ENCODE measurements around the gene SREBF2.
A peak's percentile ranks its signal among the peaks of the same experiment; 100 is the strongest.

The SREBF2 gene

DNA sequence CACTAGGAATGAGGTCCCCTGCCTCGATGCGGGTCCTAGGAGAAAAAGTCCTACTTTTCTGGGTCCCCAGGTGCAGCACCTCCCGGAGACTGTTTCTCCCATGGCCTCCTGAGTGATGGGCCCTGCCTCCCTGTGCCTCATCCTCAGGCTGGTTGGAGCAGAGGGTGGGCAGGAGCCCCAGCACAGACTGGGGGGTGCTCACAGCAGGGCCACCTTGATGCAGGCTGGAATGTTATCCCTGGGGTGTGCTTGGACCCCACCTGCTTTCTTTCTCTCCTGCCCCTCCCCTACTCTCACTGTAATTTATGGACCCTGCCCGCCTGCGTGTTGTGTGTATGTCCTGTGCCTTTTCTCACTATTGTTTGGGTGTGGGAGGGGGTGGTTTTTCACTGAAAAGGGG is 73.9 kb downstream of the SREBF2 start:
- H3K27ac ChIP-seq (ENCODE audit: low read length) = no peak overlapping the region
- H3K4me1 ChIP-seq (ENCODE audit: low read length) = no peaks in the 10 kb centered on the region
- H3K9ac ChIP-seq (ENCODE audit: low read length) = no peak overlapping the region
- no peak overlapping the region for H3K4me2 ChIP-seq (ENCODE audit: low read length)
- no peak overlapping the region for H2AFZ ChIP-seq (ENCODE audit: low read depth, low read length)
- H3K9me3 ChIP-seq (ENCODE audit: insufficient read depth, low read length) = no peaks in the 10 kb centered on the region
- H3K27me3 ChIP-seq (ENCODE audit: low read depth, low read length) = no peaks in the 10 kb centered on the region
- no peak overlapping the region for H3K4me3 ChIP-seq (ENCODE audit: low read length)
- H3K79me2 ChIP-seq (ENCODE audit: low read length) = no peaks in the 10 kb centered on the region
- peaks cover 17% of the 10 kb centered on the region for H4K20me1 ChIP-seq (ENCODE audit: insufficient read depth, low read length)
- TF ChIP-seq EZH2phosphoT487 (IDR thresholded peaks at IDR 0.05; ENCODE audit: low read depth) = no peak
- TF ChIP-seq, protein P1, sequence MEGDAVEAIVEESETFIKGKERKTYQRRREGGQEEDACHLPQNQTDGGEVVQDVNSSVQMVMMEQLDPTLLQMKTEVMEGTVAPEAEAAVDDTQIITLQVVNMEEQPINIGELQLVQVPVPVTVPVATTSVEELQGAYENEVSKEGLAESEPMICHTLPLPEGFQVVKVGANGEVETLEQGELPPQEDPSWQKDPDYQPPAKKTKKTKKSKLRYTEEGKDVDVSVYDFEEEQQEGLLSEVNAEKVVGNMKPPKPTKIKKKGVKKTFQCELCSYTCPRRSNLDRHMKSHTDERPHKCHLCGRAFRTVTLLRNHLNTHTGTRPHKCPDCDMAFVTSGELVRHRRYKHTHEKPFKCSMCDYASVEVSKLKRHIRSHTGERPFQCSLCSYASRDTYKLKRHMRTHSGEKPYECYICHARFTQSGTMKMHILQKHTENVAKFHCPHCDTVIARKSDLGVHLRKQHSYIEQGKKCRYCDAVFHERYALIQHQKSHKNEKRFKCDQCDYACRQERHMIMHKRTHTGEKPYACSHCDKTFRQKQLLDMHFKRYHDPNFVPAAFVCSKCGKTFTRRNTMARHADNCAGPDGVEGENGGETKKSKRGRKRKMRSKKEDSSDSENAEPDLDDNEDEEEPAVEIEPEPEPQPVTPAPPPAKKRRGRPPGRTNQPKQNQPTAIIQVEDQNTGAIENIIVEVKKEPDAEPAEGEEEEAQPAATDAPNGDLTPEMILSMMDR (IDR thresholded peaks at IDR 0.05; ENCODE audit: low read depth, low read length) = no peak
- H3K36me3 ChIP-seq (replicated peaks; ENCODE audit: low read depth, low read length) = peaks cover 58% of the 10 kb centered on the region

DNA sequence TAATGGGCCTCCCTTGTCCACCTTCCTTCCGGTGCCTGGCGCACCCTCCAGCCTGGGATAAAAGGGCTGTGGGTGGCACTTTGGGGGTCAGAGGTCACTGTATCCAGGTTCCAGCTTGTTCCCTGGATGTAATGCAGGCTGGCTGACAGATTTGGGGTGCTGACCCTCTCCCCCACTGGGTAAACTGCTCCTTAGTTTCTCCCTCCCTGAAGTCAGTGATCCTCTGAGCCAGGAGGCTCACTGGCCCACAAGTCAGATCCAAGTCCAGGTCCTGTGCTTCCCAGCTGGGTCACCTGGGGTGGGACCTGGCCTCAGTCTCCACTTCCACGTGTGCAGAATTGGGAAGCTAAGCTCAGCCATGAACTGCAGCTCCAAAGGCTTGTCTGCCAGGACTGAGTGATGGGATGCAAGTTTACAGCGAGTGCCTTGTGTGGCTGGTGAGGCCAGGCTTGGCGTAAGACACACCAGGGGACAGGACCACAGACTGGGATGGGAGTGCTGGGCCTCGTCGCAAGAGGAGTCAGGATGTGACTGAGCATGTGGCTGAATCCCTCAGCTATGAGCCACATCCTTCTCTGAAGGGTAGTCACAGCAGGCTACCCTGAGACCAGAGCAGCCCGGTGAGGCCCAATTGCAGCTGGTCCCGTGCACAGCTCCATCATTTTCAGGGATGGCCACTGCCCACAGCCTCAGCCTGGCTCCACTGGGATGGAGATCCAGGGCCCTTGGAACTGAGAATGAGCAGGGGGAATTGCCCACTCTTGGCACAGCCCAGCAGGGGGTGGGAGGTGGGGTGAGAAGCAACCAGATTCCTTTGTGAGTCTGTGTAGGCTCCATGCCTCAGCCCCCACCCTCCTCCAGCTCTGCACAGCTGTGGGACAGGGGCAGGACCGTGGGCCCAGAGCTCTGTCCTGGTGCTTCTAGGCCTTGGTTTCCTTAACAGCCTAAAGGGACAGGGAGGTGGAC is 74.8 kb downstream of the SREBF2 start:
- no peak overlapping the region for H3K27ac ChIP-seq (ENCODE audit: low read length)
- H3K79me2 ChIP-seq (ENCODE audit: low read length) = no peaks in the 10 kb centered on the region
- H3K27me3 ChIP-seq (ENCODE audit: low read depth, low read length) = no peaks in the 10 kb centered on the region
- H3K9me3 ChIP-seq (ENCODE audit: insufficient read depth, low read length) = no peaks in the 10 kb centered on the region
- peaks cover 49% of the 10 kb centered on the region for H3K36me3 ChIP-seq (replicated peaks; ENCODE audit: low read depth, low read length)
- no peak overlapping the region for H2AFZ ChIP-seq (ENCODE audit: low read depth, low read length)
- peaks cover 17% of the 10 kb centered on the region for H4K20me1 ChIP-seq (ENCODE audit: insufficient read depth, low read length)
- no peaks in the 10 kb centered on the region for H3K4me1 ChIP-seq (ENCODE audit: low read length)
- no peak overlapping the region for H3K4me2 ChIP-seq (ENCODE audit: low read length)
- no peak overlapping the region for H3K9ac ChIP-seq (ENCODE audit: low read length)
- TF ChIP-seq EZH2phosphoT487 (IDR thresholded peaks at IDR 0.05; ENCODE audit: low read depth) = no peak
- TF ChIP-seq, protein P1 (IDR thresholded peaks at IDR 0.05; ENCODE audit: low read depth, low read length) = no peak
- no peak overlapping the region for H3K4me3 ChIP-seq (ENCODE audit: low read length)

DNA sequence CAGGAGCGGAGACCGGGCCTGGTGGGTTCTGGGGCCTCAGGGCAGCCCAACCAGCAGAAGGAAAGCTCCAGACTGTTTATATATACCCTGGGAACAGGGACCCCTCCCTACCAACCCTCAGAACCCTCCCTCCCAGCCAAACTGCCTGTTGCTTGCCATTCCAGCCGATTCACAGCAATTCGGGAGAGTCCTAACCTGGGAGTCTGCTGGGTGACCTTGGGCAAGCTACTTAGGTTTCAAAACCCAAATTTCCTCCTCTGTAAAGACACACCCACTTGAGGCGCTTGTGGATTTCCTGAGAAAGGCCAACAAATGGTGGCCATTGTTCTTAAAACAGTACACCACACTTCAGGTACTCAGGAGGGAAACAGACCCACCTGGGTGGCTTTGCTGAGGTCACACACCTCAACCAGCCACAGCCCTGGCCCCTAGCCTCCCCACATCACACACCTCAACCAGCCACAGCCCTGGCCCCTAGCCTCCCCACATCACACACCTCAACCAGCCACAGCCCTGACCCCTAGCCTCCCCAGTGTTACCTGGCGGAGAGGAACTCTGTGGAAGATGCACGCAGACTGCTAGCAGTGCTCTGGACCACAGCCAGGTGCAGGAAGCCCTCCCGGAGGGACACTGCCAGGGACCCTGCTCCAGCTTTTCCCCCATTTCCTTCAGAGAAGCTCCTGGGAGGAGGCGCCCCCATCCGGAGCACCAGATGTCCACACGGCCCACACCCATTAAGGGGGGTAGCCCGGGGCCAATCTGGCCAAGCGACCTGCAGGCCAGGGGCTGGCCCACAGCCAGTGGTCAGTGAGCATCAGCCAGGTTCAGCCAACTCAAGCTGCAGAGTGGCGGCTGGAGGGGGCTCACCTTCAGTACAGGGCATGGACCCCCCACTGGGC is 75.8 kb downstream of the SREBF2 start:
- H3K4me1 ChIP-seq (ENCODE audit: low read length) = no peaks in the 10 kb centered on the region
- no peak overlapping the region for H3K9ac ChIP-seq (ENCODE audit: low read length)
- no peak for TF ChIP-seq EZH2phosphoT487 (IDR thresholded peaks at IDR 0.05; ENCODE audit: low read depth)
- TF ChIP-seq, protein P1 (IDR thresholded peaks at IDR 0.05; ENCODE audit: low read depth, low read length) = no peak
- no peaks in the 10 kb centered on the region for H3K79me2 ChIP-seq (ENCODE audit: low read length)
- H4K20me1 ChIP-seq (ENCODE audit: insufficient read depth, low read length) = peaks cover 14% of the 10 kb centered on the region
- no peak overlapping the region for H3K4me2 ChIP-seq (ENCODE audit: low read length)
- 0 out of 2 replicates have a peak overlapping the region, but pooled peaks have one; percentile 11 for H3K27ac ChIP-seq (ENCODE audit: low read length)
- H3K36me3 ChIP-seq (replicated peaks; ENCODE audit: low read depth, low read length) = peaks cover 40% of the 10 kb centered on the region
- H3K4me3 ChIP-seq (ENCODE audit: low read length) = no peak overlapping the region
- H3K9me3 ChIP-seq (ENCODE audit: insufficient read depth, low read length) = no peaks in the 10 kb centered on the region
- no peaks in the 10 kb centered on the region for H3K27me3 ChIP-seq (ENCODE audit: low read depth, low read length)
- no peak overlapping the region for H2AFZ ChIP-seq (ENCODE audit: low read depth, low read length)
